AG09319 (cell line): ENCODE data around the gene TRRAP.

ENCODE experiments used
- DNase-seq: peaks from one replicate; pipeline ENCODE4 v3.0.0-alpha.2; 2010; ENCODE audit warnings: low read depth; ENCODE audit errors: extremely low read depth
- CTCF ChIP-seq: IDR thresholded peaks from 2 replicates; pipeline ENCODE4 v1.5.1; 2011; ENCODE audit warnings: low read depth, mild to moderate bottlenecking, inconsistent platforms, low read length, moderate library complexity

The TRRAP gene

GRCh38 chr7:98964596-98964995, 86.3 kb downstream of the TRRAP start:
- no peak for DNase-seq
- TF ChIP-seq CTCF, result no peak

GRCh38 chr7:98968621-98969020, 90.3 kb downstream of the TRRAP start:
- no peak for DNase-seq
- no peak for TF ChIP-seq CTCF

GRCh38 chr7:98969386-98969785, 91.1 kb downstream of the TRRAP start:
- no peak for TF ChIP-seq CTCF
- DNase-seq, result no peak

GRCh38 chr7:98970016-98970615, 91.8 kb downstream of the TRRAP start:
- no peak for DNase-seq
- TF ChIP-seq CTCF, result no peak

- TF ChIP-seq CTCF, result no peak
- no peak for DNase-seq
Measured at GRCh38 chr7:98970805-98971204, 92.5 kb downstream of the TRRAP start.

- no peak for TF ChIP-seq CTCF
Measured at GRCh38 chr7:98974205-98974604, 95.9 kb downstream of the TRRAP start.

GRCh38 chr7:98974906-98975816, 96.8 kb downstream of the TRRAP start:
- DNase-seq, result no peak
- TF ChIP-seq CTCF, result no peak

More at GRCh38 chr7:98974205-98974604, 95.9 kb downstream of the TRRAP start:
- DNase-seq, result no peak
